Measurements from ENCODE around the gene PIGN.

Gene PIGN

DNA sequence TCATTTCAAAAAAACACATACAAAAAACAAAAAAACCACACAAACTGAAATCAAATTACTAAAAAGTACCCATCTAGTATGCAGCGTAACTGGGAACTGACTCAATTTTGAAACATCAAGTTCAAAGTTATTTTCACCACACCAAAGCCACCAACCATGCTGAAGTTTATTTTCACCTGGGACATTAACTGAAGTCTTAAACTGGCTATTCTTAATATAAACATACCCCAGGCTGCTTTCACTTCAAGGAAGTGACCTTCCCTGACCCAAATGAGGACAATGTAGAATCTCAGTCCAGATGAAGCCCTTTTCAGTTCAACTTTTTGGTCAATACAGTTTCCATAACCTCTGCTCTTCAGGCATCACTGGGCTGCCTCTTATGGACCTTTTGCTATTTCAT is 84.6 kb downstream of the PIGN start:
- no peak for FAIRE-seq
- no peak for TF ChIP-seq POLR2AphosphoS5 (IDR thresholded peaks at IDR 0.05; ENCODE audit: low read depth, low read length)
- TF ChIP-seq POLR2A (IDR thresholded peaks at IDR 0.05; ENCODE audit: low read depth, low read length): no peak
- peak; percentile 53 for TF ChIP-seq SPI1 (IDR thresholded peaks at IDR 0.05; ENCODE audit: low read depth, low read length)
- no peak for TF ChIP-seq PAX5 (IDR thresholded peaks at IDR 0.05; ENCODE audit: insufficient read depth, low read length, severe bottlenecking)
- DNase-seq (ENCODE audit: insufficient read length, low spot score): no peak

DNA sequence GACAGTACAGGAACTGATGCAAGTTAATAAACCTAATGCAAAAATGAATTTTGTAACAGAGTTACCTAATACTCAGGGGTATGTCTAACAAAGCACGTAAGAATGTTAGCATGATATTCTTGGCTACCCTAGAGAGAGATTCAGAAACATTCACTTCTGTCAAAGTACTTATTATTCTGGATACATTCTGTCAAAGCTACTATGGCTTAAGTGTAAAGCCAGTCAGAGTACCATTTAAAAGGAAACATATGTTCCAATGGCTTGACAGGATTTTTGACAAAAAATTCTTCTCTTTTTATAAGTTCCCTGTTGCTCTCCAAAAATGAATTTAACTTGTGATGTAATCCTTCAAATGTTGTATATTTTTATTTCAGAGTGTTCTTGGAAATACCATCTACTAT is 85.5 kb downstream of the PIGN start:
- TF ChIP-seq POLR2AphosphoS5 (IDR thresholded peaks at IDR 0.05; ENCODE audit: low read depth, low read length) (no peak), TAF1 (IDR thresholded peaks at IDR 0.05; ENCODE audit: low read depth, low read length) (no peak), PAX5 (IDR thresholded peaks at IDR 0.05; ENCODE audit: insufficient read depth, low read length, severe bottlenecking) (no peak), POLR2A (IDR thresholded peaks at IDR 0.05; ENCODE audit: low read depth, low read length) (no peak)
- FAIRE-seq: no peak
- no peak for DNase-seq (ENCODE audit: insufficient read length, low spot score)

DNA sequence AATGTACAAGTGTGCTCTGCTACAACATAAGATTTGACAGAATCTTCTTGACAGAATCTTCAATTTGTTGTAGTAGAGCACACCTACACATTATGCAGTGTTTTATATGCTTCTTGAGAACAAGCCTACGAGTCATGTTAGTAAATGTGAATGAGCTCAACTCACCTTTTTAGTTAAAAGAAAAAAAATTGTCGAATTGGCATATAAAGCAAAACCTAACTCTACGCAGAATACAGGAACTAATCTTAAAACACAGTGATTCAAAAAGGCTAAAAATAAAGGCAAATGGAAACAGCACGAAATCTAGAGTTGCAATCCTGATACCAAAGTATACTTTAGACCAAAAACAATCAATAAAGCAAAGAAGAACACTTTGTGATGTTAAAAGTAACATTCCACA is 87.9 kb downstream of the PIGN start:
- DNase-seq (ENCODE audit: insufficient read length, low spot score): no peak
- FAIRE-seq: no peak
- no peak for TF ChIP-seq POLR2AphosphoS5 (IDR thresholded peaks at IDR 0.05; ENCODE audit: low read depth, low read length)
- no peak for TF ChIP-seq PAX5 (IDR thresholded peaks at IDR 0.05; ENCODE audit: insufficient read depth, low read length, severe bottlenecking)
- no peak for TF ChIP-seq POU2F2 (IDR thresholded peaks at IDR 0.05; ENCODE audit: low read depth, low read length)
- TF ChIP-seq POLR2A (IDR thresholded peaks at IDR 0.05; ENCODE audit: low read depth, low read length): no peak
- no peak for TF ChIP-seq TAF1 (IDR thresholded peaks at IDR 0.05; ENCODE audit: low read depth, low read length)
- TF ChIP-seq SPI1 (IDR thresholded peaks at IDR 0.05; ENCODE audit: low read depth, low read length): no peak

DNA sequence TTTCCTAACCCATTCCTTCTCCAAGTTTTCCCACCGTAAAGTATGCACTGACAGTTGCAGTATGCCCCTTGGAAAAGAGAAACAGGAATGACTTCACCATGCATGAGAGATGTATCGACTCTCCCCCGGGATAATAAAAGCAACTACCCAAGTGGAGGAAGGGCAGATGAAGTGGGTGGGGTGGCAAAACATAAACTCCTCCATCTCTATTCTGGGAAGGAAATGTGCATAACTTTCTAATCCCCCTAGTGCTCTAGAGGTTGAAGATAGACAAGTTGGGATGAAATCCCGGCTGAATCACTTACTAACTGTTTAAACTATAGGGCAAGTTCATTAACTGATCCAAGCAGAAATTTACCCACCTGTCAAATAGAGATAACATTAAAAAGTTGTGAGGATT is 89.2 kb downstream of the PIGN start:
- DNase-seq (ENCODE audit: insufficient read length, low spot score): no peak
- FAIRE-seq: no peak
- TF ChIP-seq PAX5 (IDR thresholded peaks at IDR 0.05; ENCODE audit: insufficient read depth, low read length, severe bottlenecking) (no peak), POU2F2 (IDR thresholded peaks at IDR 0.05; ENCODE audit: low read depth, low read length) (no peak), POLR2A (IDR thresholded peaks at IDR 0.05; ENCODE audit: low read depth, low read length) (no peak), SPI1 (IDR thresholded peaks at IDR 0.05; ENCODE audit: low read depth, low read length) (no peak), POLR2AphosphoS5 (IDR thresholded peaks at IDR 0.05; ENCODE audit: low read depth, low read length) (no peak), TAF1 (IDR thresholded peaks at IDR 0.05; ENCODE audit: low read depth, low read length) (no peak)

DNA sequence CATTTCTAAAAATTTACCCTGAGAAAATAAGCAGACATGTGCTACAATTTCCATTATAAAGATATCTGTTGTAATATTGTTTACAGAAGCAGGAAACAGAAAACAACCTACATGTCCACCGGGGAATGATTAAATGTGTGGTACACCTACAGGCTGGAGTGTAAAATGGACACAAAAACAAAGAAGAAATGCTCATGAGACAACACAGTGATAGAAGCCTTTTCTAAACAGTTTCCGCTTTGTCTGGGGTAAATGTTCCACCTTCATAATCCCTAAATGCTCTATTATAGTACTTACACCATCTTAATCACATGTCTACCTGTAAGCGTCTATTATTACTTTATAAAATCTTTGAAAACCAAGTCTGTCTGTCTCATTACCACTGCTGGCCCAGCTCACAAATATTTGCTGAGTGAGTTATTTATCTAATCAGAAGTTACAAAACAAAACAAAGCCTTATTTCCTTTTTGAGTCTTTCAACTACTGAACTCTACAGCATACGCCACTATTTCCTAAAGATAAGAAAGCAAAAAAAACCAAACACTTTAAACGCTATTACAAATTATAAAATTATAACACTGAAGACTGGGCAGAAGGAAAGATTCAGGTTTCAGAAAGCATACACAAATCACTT is 95.3 kb downstream of the PIGN start:
- DNase-seq (ENCODE audit: insufficient read length, low spot score): no peak
- TF ChIP-seq SPI1 (IDR thresholded peaks at IDR 0.05; ENCODE audit: low read depth, low read length) (no peak), PAX5 (IDR thresholded peaks at IDR 0.05; ENCODE audit: insufficient read depth, low read length, severe bottlenecking) (no peak), POLR2AphosphoS5 (IDR thresholded peaks at IDR 0.05; ENCODE audit: low read depth, low read length) (no peak), TAF1 (IDR thresholded peaks at IDR 0.05; ENCODE audit: low read depth, low read length) (no peak), POLR2A (IDR thresholded peaks at IDR 0.05; ENCODE audit: low read depth, low read length) (no peak), POU2F2 (IDR thresholded peaks at IDR 0.05; ENCODE audit: low read depth, low read length) (no peak)
- FAIRE-seq: no peak

DNA sequence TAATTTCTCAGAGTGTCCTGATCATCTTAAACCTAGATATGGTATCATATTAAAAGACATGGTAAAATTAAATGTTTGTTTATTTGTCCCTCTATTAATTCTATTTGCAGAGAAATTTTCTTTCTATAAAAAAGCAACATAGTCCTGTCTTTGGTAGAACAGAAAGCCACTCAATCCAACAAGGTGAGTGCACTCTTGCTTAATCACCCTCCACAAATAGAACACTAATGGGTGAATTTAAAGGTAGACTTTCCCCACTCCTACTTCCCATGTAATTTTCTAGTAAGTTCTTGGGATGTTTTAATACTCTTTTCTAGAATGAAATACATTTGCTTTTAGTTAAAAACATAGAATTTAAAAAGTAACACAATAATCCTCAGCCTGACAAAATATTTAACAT is 97.7 kb downstream of the PIGN start:
- TF ChIP-seq SPI1 (IDR thresholded peaks at IDR 0.05; ENCODE audit: low read depth, low read length): no peak
- no peak for TF ChIP-seq TAF1 (IDR thresholded peaks at IDR 0.05; ENCODE audit: low read depth, low read length)
- no peak for TF ChIP-seq PAX5 (IDR thresholded peaks at IDR 0.05; ENCODE audit: insufficient read depth, low read length, severe bottlenecking)
- TF ChIP-seq POU2F2 (IDR thresholded peaks at IDR 0.05; ENCODE audit: low read depth, low read length): no peak
- no peak for TF ChIP-seq POLR2AphosphoS5 (IDR thresholded peaks at IDR 0.05; ENCODE audit: low read depth, low read length)
- no peak for TF ChIP-seq POLR2A (IDR thresholded peaks at IDR 0.05; ENCODE audit: low read depth, low read length)
- FAIRE-seq (no peak), DNase-seq (ENCODE audit: insufficient read length, low spot score) (no peak)

DNA sequence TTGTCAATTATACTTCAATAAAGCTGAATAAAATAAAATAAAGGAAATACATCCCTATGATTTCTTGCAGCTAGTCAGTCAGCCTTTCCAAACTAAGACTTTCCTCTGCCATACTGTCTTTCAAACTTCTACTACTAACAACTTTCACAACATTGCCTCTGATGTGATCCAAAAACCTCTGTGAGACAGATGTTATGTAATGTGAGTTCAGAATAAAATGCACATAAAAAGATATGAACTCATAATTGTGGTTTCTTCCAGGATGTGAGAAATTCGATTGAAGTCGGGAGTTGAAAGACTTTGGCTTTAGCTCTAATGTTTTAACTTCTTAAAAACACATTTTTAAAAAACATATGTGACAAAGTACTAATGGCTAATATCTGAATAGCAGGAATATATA is 98.7 kb downstream of the PIGN start:
- FAIRE-seq (no peak), DNase-seq (ENCODE audit: insufficient read length, low spot score) (no peak)

DNA sequence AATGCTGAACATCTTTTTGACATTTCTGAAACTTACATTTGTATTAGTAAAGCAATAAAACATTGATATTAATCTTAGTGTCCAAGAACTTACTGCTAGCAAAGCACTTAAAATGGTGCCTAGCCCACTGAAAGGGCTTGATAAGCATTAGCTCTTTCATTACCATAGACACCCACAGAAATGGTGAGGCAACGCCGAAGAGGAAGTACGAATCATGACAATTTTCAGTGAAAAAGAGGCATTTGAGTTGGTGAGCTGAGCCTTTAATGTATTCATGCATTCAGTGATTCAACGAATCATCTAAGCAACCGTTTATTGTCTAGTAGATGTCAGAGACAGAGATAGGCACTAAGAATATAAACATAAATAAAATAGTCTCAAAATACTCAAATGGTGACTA is 101.1 kb downstream of the PIGN start:
- no peak for FAIRE-seq

More for the DNA sequence above, 98.7 kb downstream of the PIGN start:
- TF ChIP-seq POLR2A (IDR thresholded peaks at IDR 0.05; ENCODE audit: low read depth, low read length) (no peak), POU2F2 (IDR thresholded peaks at IDR 0.05; ENCODE audit: low read depth, low read length) (no peak), SPI1 (IDR thresholded peaks at IDR 0.05; ENCODE audit: low read depth, low read length) (no peak), TAF1 (IDR thresholded peaks at IDR 0.05; ENCODE audit: low read depth, low read length) (no peak), PAX5 (IDR thresholded peaks at IDR 0.05; ENCODE audit: insufficient read depth, low read length, severe bottlenecking) (no peak), POLR2AphosphoS5 (IDR thresholded peaks at IDR 0.05; ENCODE audit: low read depth, low read length) (no peak)

DNA sequence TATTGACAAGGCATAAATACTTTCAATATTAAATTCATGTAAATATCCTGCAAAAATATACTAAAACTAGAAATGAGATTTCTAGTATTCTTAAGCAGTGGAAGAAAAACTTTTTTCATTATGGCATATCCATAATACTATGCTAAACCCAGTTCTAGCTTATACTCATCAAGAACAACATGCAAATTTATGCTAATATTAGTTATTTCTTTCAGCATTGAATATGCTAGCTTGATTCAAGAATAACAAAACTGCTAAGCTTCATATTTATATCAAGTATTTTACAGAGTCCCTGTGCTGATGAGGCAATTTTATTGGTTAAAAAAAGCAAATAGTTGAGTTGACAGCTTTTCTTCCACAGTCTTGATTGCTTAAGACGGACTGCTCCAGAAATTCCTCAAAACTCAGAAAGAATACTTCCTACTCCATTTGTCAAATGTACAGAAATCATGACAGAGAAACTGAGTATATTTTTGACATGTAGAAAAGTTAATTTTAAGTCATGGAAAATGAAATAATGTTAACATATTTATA is 105.0 kb downstream of the PIGN start:
- FAIRE-seq (no peak), DNase-seq (ENCODE audit: insufficient read length, low spot score) (no peak)
- TF ChIP-seq POU2F2 (IDR thresholded peaks at IDR 0.05; ENCODE audit: low read depth, low read length) (no peak), POLR2AphosphoS5 (IDR thresholded peaks at IDR 0.05; ENCODE audit: low read depth, low read length) (no peak), PAX5 (IDR thresholded peaks at IDR 0.05; ENCODE audit: insufficient read depth, low read length, severe bottlenecking) (no peak), SPI1 (IDR thresholded peaks at IDR 0.05; ENCODE audit: low read depth, low read length) (no peak), TAF1 (IDR thresholded peaks at IDR 0.05; ENCODE audit: low read depth, low read length) (no peak), POLR2A (IDR thresholded peaks at IDR 0.05; ENCODE audit: low read depth, low read length) (no peak)

More for the DNA sequence above, 101.1 kb downstream of the PIGN start:
- no peak for DNase-seq (ENCODE audit: insufficient read length, low spot score)
- TF ChIP-seq TAF1 (IDR thresholded peaks at IDR 0.05; ENCODE audit: low read depth, low read length) (no peak), POLR2AphosphoS5 (IDR thresholded peaks at IDR 0.05; ENCODE audit: low read depth, low read length) (no peak), POLR2A (IDR thresholded peaks at IDR 0.05; ENCODE audit: low read depth, low read length) (no peak)

DNA sequence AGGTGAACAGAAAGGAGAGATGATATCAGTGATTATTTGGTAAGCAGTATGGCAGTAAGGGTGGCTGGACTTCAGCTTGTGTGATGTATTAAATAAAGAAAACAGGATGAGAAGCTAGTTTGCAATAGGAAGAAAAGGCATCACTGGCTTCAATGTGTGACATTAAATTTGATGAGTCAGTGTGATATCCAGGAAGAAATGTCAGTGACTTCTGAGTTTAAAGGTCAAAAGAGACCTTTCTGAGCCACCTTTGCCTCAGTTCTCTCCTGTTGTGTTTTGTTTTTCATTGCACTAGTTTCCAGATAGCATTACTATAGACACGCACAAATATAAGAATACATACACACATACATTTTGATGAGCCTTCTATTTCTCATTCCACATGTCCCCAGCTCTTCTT is 105.6 kb downstream of the PIGN start:
- FAIRE-seq: peak; percentile 31
- TF ChIP-seq PAX5 (IDR thresholded peaks at IDR 0.05; ENCODE audit: insufficient read depth, low read length, severe bottlenecking) (no peak), POLR2AphosphoS5 (IDR thresholded peaks at IDR 0.05; ENCODE audit: low read depth, low read length) (no peak), POU2F2 (IDR thresholded peaks at IDR 0.05; ENCODE audit: low read depth, low read length) (no peak), SPI1 (IDR thresholded peaks at IDR 0.05; ENCODE audit: low read depth, low read length) (no peak), POLR2A (IDR thresholded peaks at IDR 0.05; ENCODE audit: low read depth, low read length) (no peak), TAF1 (IDR thresholded peaks at IDR 0.05; ENCODE audit: low read depth, low read length) (no peak)
- DNase-seq (ENCODE audit: insufficient read length, low spot score): no peak
